Measurements from ENCODE around the gene GNLY.

GRCh38 chr2:85713836-85714235 is 19.7 kb downstream of the GNLY start:
- TF ChIP-seq CTCF (IDR thresholded peaks at IDR 0.05): no peak
- TF ChIP-seq EP300 (IDR thresholded peaks at IDR 0.05): no peak
